Ovary (tissue), 9 donors: ENCODE measurements around the gene KIAA1671. TPM values are rescaled to one million over a fixed set of nuclear protein-coding genes. Genes with fewer than 3 reads are reported as not detected.

Experiments
- DNase-seq, 5 donors: peaks; one replicate each; pipeline ENCODE4 v3.0.0-alpha.2; 2019 to 2020
- H3K27ac ChIP-seq, 2 donors: fragments of 200-600 bp; one replicate each; pipeline versions ENCODE4 v1.5.1 to v1.8.0; 2019 to 2022
- H3K27me3 ChIP-seq: fragments of 200-600 bp; one replicate; pipeline ENCODE4 v1.8.0; 2022
- H3K36me3 ChIP-seq: fragments of 200-600 bp; sonication (generic); one replicate; pipeline ENCODE4 v1.5.1; 2019
- H3K4me1 ChIP-seq: one replicate; pipeline ENCODE4 v1.8.1; 2013; ENCODE audit warnings: mild to moderate bottlenecking, moderate library complexity; ENCODE audit not compliant: insufficient read depth
- H3K4me3 ChIP-seq: fragments of 200-600 bp; sonication (generic); one replicate; pipeline ENCODE4 v1.5.1; 2017
- H3K9me3 ChIP-seq, 2 donors: fragments of 200-600 bp in 1 of 2; sonication (generic) in 1 of 2; one replicate each; pipeline versions ENCODE4 v1.5.1 to v1.8.1; 2013 to 2019; ENCODE audit warnings: mild to moderate bottlenecking in 1 of 2, moderate library complexity in 1 of 2
- EP300 ChIP-seq: sonication (generic); formaldehyde crosslinking; IDR thresholded peaks from one replicate; pipeline ENCODE4 v1.6.1; 2017; ENCODE audit warnings: antibody characterized with exemption
- POLR2A ChIP-seq: fragments of 450-650 bp; IDR thresholded peaks from one replicate; pipeline ENCODE4 v1.6.1; 2017; ENCODE audit warnings: antibody characterized with exemption, mild to moderate bottlenecking, moderate library complexity
- WGBS, 3 donors: extraction: QIAGEN DNeasy Blood & Tissue Kit in 1 of 3; methylation state at CpG; one replicate each; pipeline versions ENCODE4 v1.1.5 to v1.1.7; 2013 to 2017; 5-methylcytosine and 5-hydroxymethylcytosine counted together
- intact Hi-C, 4 donors: fragments of 100-400 bp; cut with DNase I; formaldehyde crosslinking; loops; one replicate each; pipeline versions ENCODE4 v1.11.0 to v1.15.1; 2022 to 2023
- polyA plus RNA-seq, 2 donors: library from polyadenylated mRNA; stranded (reverse); fragments of 200-250 nt in 1 of 2; fragments of 350-450 nt in 1 of 2; fragmentation: Illumina TruSeq in 1 of 2; extraction: RNeasy Lipid Tissue Mini Kit (QIAGEN cat#74804) in 1 of 2; gene quantifications; one replicate each; pipeline ENCODE4 v1.2.3, GENCODE V29; 2013 to 2014
- total RNA-seq, 7 donors: library from RNA; depleted of rRNA in 2 of 7; stranded (reverse); fragments of >200 nt in 2 of 7; fragmentation: NEBNext Ultra II Directional in 3 of 7; extraction: Animal tissue kit (Norgen Biotek cat#: 25700) in 3 of 7; gene quantifications; one replicate each; pipeline versions ENCODE4 v1.1.0 to v1.2.4, GENCODE V29; 2016 to 2023
- TF ChIP-seq, protein P1 (sequence below), 3 donors: fragments of 450-650 bp in 2 of 3; fragments of 200-600 bp in 1 of 3; IDR thresholded peaks; one replicate each; pipeline versions ENCODE4 v1.5.1 to v1.8.0; 2016 to 2022; ENCODE audit warnings: antibody characterized with exemption in 3 of 3, mild to moderate bottlenecking in 1 of 3
- donor health status: DM: no; HTN: no; CAD: no; lungs with moderate emphysema.
- donor health status: DM: no; HTN: no; CAD: no.
- donor health status: Bipolar disorder and iron deficiency.
- donor health status: DM: yes; HTN: yes; CAD: no.
- donor health status: DM: no; HTN: no; CAD: no.
- donor health status: DM: yes; HTN: yes; CAD: no.

KIAA1671 gene
- total and polyA plus RNA-seq, 9 donors, result 9.8 to 27.9 (median 24.5) TPM

- Histone ChIP-seq H3K4me1 (no peaks in the 10 kb centered on the region), H3K9me3 (no peaks in the 10 kb centered on the region), H3K4me3 (no peak overlapping the region), H3K27ac (no peak overlapping the region), H3K27me3 (no peaks in the 10 kb centered on the region), H3K36me3 (no peaks in the 10 kb centered on the region)
- DNase-seq, result no peak
- intact Hi-C loops, result no loop called here
- no peak for TF ChIP-seq EP300
- no peak for TF ChIP-seq POLR2A
- TF ChIP-seq, protein P1, sequence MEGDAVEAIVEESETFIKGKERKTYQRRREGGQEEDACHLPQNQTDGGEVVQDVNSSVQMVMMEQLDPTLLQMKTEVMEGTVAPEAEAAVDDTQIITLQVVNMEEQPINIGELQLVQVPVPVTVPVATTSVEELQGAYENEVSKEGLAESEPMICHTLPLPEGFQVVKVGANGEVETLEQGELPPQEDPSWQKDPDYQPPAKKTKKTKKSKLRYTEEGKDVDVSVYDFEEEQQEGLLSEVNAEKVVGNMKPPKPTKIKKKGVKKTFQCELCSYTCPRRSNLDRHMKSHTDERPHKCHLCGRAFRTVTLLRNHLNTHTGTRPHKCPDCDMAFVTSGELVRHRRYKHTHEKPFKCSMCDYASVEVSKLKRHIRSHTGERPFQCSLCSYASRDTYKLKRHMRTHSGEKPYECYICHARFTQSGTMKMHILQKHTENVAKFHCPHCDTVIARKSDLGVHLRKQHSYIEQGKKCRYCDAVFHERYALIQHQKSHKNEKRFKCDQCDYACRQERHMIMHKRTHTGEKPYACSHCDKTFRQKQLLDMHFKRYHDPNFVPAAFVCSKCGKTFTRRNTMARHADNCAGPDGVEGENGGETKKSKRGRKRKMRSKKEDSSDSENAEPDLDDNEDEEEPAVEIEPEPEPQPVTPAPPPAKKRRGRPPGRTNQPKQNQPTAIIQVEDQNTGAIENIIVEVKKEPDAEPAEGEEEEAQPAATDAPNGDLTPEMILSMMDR (IDR thresholded peaks at IDR 0.05), result no peak
- WGBS, 3 donors, result 70 to 75% (median 74%) methylated on average over 2 of the region's 2 CpGs
Measured at GRCh38 chr22:25008666-25009065, 56.1 kb downstream of the KIAA1671 start.

- WGBS, 3 donors, result 53 to 80% (median 72%) methylated on average over 2 of the region's 2 CpGs
- Histone ChIP-seq H3K36me3 (no peaks in the 10 kb centered on the region), H3K27ac (no peak overlapping the region), H3K9me3 (no peaks in the 10 kb centered on the region), H3K4me1 (no peaks in the 10 kb centered on the region), H3K4me3 (no peak overlapping the region), H3K27me3 (no peaks in the 10 kb centered on the region)
- DNase-seq, result no peak
- intact Hi-C loops, result no loop called here
- TF ChIP-seq EP300 (no peak), POLR2A (no peak)
- TF ChIP-seq, protein P1 (IDR thresholded peaks at IDR 0.05), result no peak
Measured at GRCh38 chr22:25012741-25013143, 60.2 kb downstream of the KIAA1671 start.

DNA sequence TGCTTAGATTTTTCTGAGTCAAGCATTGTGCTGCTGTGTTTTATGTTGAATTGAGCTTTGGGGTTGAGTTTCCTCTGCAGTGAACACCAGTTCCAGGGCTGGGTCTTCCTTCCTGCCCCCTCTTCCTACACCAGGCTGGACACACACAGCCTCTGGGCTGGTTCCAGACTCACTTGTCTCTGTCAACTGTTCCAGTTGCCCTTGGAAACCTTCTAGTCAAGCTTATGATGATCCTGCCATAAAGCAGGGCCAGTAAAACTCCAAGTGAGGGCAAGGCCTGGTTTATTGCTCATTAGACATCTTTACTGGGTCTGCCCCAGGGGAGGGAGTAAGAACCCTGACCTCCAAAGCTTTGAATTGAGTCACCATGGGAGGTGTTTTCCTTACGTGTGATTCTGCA, 61.1 kb downstream of the KIAA1671 start:
- Histone ChIP-seq H3K27ac (no peak overlapping the region), H3K27me3 (no peaks in the 10 kb centered on the region), H3K36me3 (no peaks in the 10 kb centered on the region), H3K9me3 (no peaks in the 10 kb centered on the region), H3K4me1 (no peaks in the 10 kb centered on the region), H3K4me3 (no peak overlapping the region)
- WGBS, 3 donors, result 67 to 81% (median 80%) methylated on average over 1 of the region's 1 CpG
- intact Hi-C loops, result no loop called here
- no peak for DNase-seq
- TF ChIP-seq EP300 (no peak), POLR2A (no peak)
- TF ChIP-seq, protein P1 (IDR thresholded peaks at IDR 0.05), result no peak

DNA sequence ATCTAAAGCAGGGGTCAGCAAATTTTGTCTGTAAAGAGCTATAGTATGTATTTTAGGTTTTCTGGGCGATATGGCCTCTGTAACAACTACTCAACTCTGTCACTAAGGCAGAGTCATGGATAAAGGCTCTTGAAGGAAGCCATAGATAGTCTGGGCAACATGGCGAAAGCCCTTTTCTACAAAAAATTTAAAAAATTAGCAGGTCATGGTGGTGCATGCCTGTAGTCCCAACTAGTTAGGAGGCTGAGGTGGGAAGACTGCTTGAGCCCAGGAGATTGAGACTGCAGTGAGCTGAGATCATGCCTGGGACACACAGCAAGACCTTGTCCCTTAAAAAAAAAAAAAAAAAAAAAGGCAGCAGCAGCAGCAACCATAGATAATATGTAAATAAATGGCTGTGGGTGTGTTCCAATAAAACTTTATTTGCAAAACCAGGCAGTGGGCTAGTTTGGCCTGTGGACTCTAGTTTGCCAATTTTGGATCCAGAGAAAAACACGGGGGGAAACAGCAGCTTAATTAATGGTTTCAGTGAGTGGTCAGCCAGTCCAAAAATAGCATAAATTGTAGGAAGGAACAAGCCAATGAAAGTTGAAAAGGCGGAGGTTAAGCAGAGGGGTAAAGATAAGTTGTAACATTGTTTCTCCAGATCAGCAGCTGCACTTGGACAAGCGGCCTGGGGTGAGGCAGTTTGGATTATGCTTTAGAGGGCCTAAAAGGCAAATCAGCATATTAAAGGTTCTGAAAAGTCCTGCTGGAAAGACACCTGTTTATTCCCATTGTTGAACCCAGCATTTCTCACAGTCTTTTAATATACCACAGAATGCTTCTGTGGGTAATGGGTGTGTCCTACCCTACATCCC, 62.6 kb downstream of the KIAA1671 start:
- intact Hi-C loops, result no loop called here
- WGBS, 3 donors, result 70 to 82% (median 76%) methylated on average over 5 of the region's 5 CpGs
- Histone ChIP-seq H3K9me3 (no peaks in the 10 kb centered on the region), H3K27ac (no peak overlapping the region), H3K4me1 (no peaks in the 10 kb centered on the region), H3K27me3 (no peaks in the 10 kb centered on the region), H3K36me3 (no peaks in the 10 kb centered on the region), H3K4me3 (no peak overlapping the region)
- DNase-seq, result no peak
- no peak for TF ChIP-seq EP300
- TF ChIP-seq, protein P1 (IDR thresholded peaks at IDR 0.05), result no peak
- TF ChIP-seq POLR2A, result no peak
